Kidney (tissue), 14 donors: ENCODE results near the gene DHX40. TPM values are rescaled to one million over a fixed set of nuclear protein-coding genes. Genes with fewer than 3 reads are reported as not detected.

Experiments
- DNase-seq, 5 donors: peaks; one replicate each; pipeline ENCODE4 v3.0.0-alpha.2; 2013 to 2020
- FAIRE-seq: peaks from 2 replicates; lab custom pipeline; 2012; peaks lifted over from hg19 to GRCh38; lab: Jason Lieb, UNC
- H3K27ac ChIP-seq, 2 donors: one replicate each; pipeline ENCODE4 v1.7.0; 2013; ENCODE audit warnings: low read depth in 2 of 2, low read length in 2 of 2, inconsistent platforms in 1 of 2
- H3K27me3 ChIP-seq: one replicate; pipeline ENCODE4 v1.7.1; 2013; ENCODE audit warnings: low read length, inconsistent platforms; ENCODE audit not compliant: control insufficient read depth, insufficient read depth
- H3K36me3 ChIP-seq, 3 donors: one replicate each; pipeline versions ENCODE4 v1.7.0 to v1.7.1; 2013; ENCODE audit warnings: low read length in 3 of 3, control low read depth in 1 of 3, inconsistent platforms in 1 of 3; ENCODE audit not compliant: insufficient read depth in 3 of 3, control insufficient read depth in 2 of 3
- H3K4me1 ChIP-seq, 3 donors: one replicate each; pipeline versions ENCODE4 v1.7.0 to v1.7.1; 2013; ENCODE audit warnings: low read length in 3 of 3, inconsistent platforms in 1 of 3, low read depth in 1 of 3; ENCODE audit not compliant: control insufficient read depth in 2 of 3, insufficient read depth in 2 of 3
- H3K4me3 ChIP-seq, 3 donors: one replicate each; pipeline versions ENCODE4 v1.7.0 to v1.8.1; 2013; ENCODE audit warnings: low read length in 3 of 3, control low read depth in 1 of 3, inconsistent platforms in 1 of 3
- H3K9ac ChIP-seq, 3 donors: one replicate each; pipeline versions ENCODE4 v1.7.0 to v1.7.1; 2013; ENCODE audit warnings: low read length in 3 of 3, control low read depth in 1 of 3, inconsistent platforms in 1 of 3
- H3K9me3 ChIP-seq, 3 donors: one replicate each; pipeline versions ENCODE4 v1.7.0 to v1.7.1; 2013; ENCODE audit warnings: low read length in 3 of 3, control low read depth in 1 of 3, inconsistent platforms in 1 of 3; ENCODE audit not compliant: control insufficient read depth in 2 of 3, insufficient read depth in 1 of 3
- CTCF ChIP-seq: IDR thresholded peaks from 3 replicates; pipeline ENCODE4 v1.5.1; 2012; ENCODE audit warnings: mild to moderate bottlenecking, moderate library complexity, borderline replicate concordance; ENCODE audit not compliant: insufficient read depth; ENCODE audit errors: extremely low read depth
- intact Hi-C: fragments of 100-400 bp; cut with DNase I; formaldehyde crosslinking; loops from one replicate; pipeline ENCODE4 v1.11.1; 2022
- polyA plus RNA-seq: library from polyadenylated mRNA; stranded (reverse); fragments of 350-450 nt; fragmentation: Illumina TruSeq; extraction: RNeasy Lipid Tissue Mini Kit (QIAGEN cat#74804); gene quantifications from one replicate; pipeline ENCODE4 v1.2.3, GENCODE V29; 2014; ENCODE audit warnings: low read depth, low replicate concordance; ENCODE audit not compliant: insufficient read depth
- total RNA-seq: library from RNA; stranded (reverse); fragmentation: NEBNext Ultra II Directional; extraction: Animal tissue kit (Norgen Biotek cat#: 25700); gene quantifications from one replicate; pipeline ENCODE4 v1.2.1, GENCODE V29; 2021
- donor health status: control.
- donor health status: control.
- donor health status: control.
- donor health status: control.
- donor health status: control.
- donor health status: DM: yes; HTN: yes; CAD: no.
- donor health status: Normal renal cell carcinoma (clear cell type).

Gene DHX40
- total and polyA plus RNA-seq, 2 donors from 2014 or later = 23.8 to 41.4 TPM

GRCh38 chr17:59526451-59526850, 39.0 kb upstream of the DHX40 start:
- no peaks in the 10 kb centered on the region for H3K36me3 ChIP-seq
- no peak overlapping the region for H3K4me3 ChIP-seq
- no peak overlapping the region for H3K27ac ChIP-seq
- no peak overlapping the region for H3K9ac ChIP-seq
- DNase-seq (no peak), FAIRE-seq (no peak)
- no peaks in the 10 kb centered on the region for H3K9me3 ChIP-seq
- no peaks in the 10 kb centered on the region for H3K27me3 ChIP-seq
- TF ChIP-seq CTCF = no peak
- intact Hi-C loops = no loop called here
- H3K4me1 ChIP-seq = no peaks in the 10 kb centered on the region

GRCh38 chr17:59527325-59527917, 38.0 kb upstream of the DHX40 start:
- no peaks in the 10 kb centered on the region for H3K4me1 ChIP-seq
- H3K4me3 ChIP-seq = no peak overlapping the region
- TF ChIP-seq CTCF = no peak
- intact Hi-C loops = no loop called here
- no peaks in the 10 kb centered on the region for H3K9me3 ChIP-seq
- H3K27me3 ChIP-seq = no peaks in the 10 kb centered on the region
- no peak overlapping the region for H3K27ac ChIP-seq
- no peak overlapping the region for H3K9ac ChIP-seq
- no peaks in the 10 kb centered on the region for H3K36me3 ChIP-seq
- FAIRE-seq = no peak
- no peak for DNase-seq

- DNase-seq (no peak), FAIRE-seq (no peak)
- no peak for TF ChIP-seq CTCF
- no peaks in the 10 kb centered on the region for H3K4me1 ChIP-seq
- intact Hi-C loops = no loop called here
- H3K27me3 ChIP-seq = no peaks in the 10 kb centered on the region
- H3K9me3 ChIP-seq = no peaks in the 10 kb centered on the region
- no peak overlapping the region for H3K4me3 ChIP-seq
- no peak overlapping the region for H3K27ac ChIP-seq
- no peaks in the 10 kb centered on the region for H3K36me3 ChIP-seq
- H3K9ac ChIP-seq = no peak overlapping the region
These were observed 37.5 kb upstream of the DHX40 start for GRCh38 chr17:59527931-59528330.

GRCh38 chr17:59530531-59530930, 34.9 kb upstream of the DHX40 start:
- no peaks in the 10 kb centered on the region for H3K9me3 ChIP-seq
- no peak for TF ChIP-seq CTCF
- no peak overlapping the region for H3K27ac ChIP-seq
- no peak overlapping the region for H3K9ac ChIP-seq
- no peak for DNase-seq
- intact Hi-C loops = no loop called here
- H3K36me3 ChIP-seq = no peaks in the 10 kb centered on the region
- no peak for FAIRE-seq
- no peaks in the 10 kb centered on the region for H3K4me1 ChIP-seq
- H3K27me3 ChIP-seq = no peaks in the 10 kb centered on the region
- no peak overlapping the region for H3K4me3 ChIP-seq
